Rectal smooth muscle tissue (tissue), 1 donor: ENCODE measurements around the gene CHURC1.

Source experiments
- H3K27ac ChIP-seq: one replicate; pipeline ENCODE4 v1.7.0; 2013; ENCODE audit warnings: low read depth, low read length, inconsistent platforms
- H3K27me3 ChIP-seq: one replicate; pipeline ENCODE4 v1.7.0; 2013; ENCODE audit warnings: low read length; ENCODE audit not compliant: control insufficient read depth, insufficient read depth
- H3K36me3 ChIP-seq: one replicate; pipeline ENCODE4 v1.7.0; 2013; ENCODE audit warnings: low read length; ENCODE audit not compliant: control insufficient read depth, insufficient read depth
- H3K4me1 ChIP-seq: one replicate; pipeline ENCODE4 v1.7.0; 2013; ENCODE audit warnings: low read length; ENCODE audit not compliant: control insufficient read depth, insufficient read depth
- H3K4me3 ChIP-seq: one replicate; pipeline ENCODE4 v1.7.0; 2013; ENCODE audit warnings: low read length
- H3K9ac ChIP-seq: one replicate; pipeline ENCODE4 v1.7.0; 2013; ENCODE audit warnings: low read length

Gene CHURC1

GRCh38 chr14:64945431-64946178 lies 31.4 kb downstream of the CHURC1 start:
- Histone ChIP-seq H3K27ac (no peak overlapping the region), H3K36me3 (no peaks in the 10 kb centered on the region), H3K4me1 (no peaks in the 10 kb centered on the region), H3K27me3 (no peaks in the 10 kb centered on the region), H3K9ac (no peak overlapping the region), H3K4me3 (no peak overlapping the region)

- H3K27ac ChIP-seq = no peak overlapping the region
- no peak overlapping the region for H3K9ac ChIP-seq
- H3K36me3 ChIP-seq = no peaks in the 10 kb centered on the region
- H3K4me3 ChIP-seq = no peak overlapping the region
- no peaks in the 10 kb centered on the region for H3K27me3 ChIP-seq
- H3K4me1 ChIP-seq = no peaks in the 10 kb centered on the region
Observed at GRCh38 chr14:64946310-64947045, 32.2 kb downstream of the CHURC1 start.

- no peak overlapping the region for H3K27ac ChIP-seq
- H3K9ac ChIP-seq = no peak overlapping the region
- H3K27me3 ChIP-seq = no peaks in the 10 kb centered on the region
- H3K36me3 ChIP-seq = no peaks in the 10 kb centered on the region
- H3K4me1 ChIP-seq = no peaks in the 10 kb centered on the region
- no peak overlapping the region for H3K4me3 ChIP-seq
Observed at GRCh38 chr14:64947710-64948611, 33.7 kb downstream of the CHURC1 start.

GRCh38 chr14:64948612-64949210 lies 34.5 kb downstream of the CHURC1 start:
- Histone ChIP-seq H3K4me3 (no peak overlapping the region), H3K36me3 (no peaks in the 10 kb centered on the region), H3K27ac (no peak overlapping the region)

GRCh38 chr14:64950889-64951288 lies 36.6 kb downstream of the CHURC1 start:
- Histone ChIP-seq H3K36me3 (no peaks in the 10 kb centered on the region), H3K27me3 (no peaks in the 10 kb centered on the region), H3K4me1 (no peaks in the 10 kb centered on the region), H3K9ac (no peak overlapping the region), H3K27ac (no peak overlapping the region), H3K4me3 (no peak overlapping the region)

More at GRCh38 chr14:64948612-64949210, 34.5 kb downstream of the CHURC1 start:
- H3K9ac ChIP-seq = no peak overlapping the region
- no peaks in the 10 kb centered on the region for H3K27me3 ChIP-seq
- H3K4me1 ChIP-seq = no peaks in the 10 kb centered on the region

GRCh38 chr14:64951291-64951690 lies 37.0 kb downstream of the CHURC1 start:
- H3K27ac ChIP-seq = no peak overlapping the region
- no peaks in the 10 kb centered on the region for H3K27me3 ChIP-seq
- H3K9ac ChIP-seq = no peak overlapping the region
- H3K36me3 ChIP-seq = no peaks in the 10 kb centered on the region
- no peaks in the 10 kb centered on the region for H3K4me1 ChIP-seq
- no peak overlapping the region for H3K4me3 ChIP-seq

- no peak overlapping the region for H3K4me3 ChIP-seq
- H3K27me3 ChIP-seq = no peaks in the 10 kb centered on the region
- no peaks in the 10 kb centered on the region for H3K4me1 ChIP-seq
- H3K27ac ChIP-seq = no peak overlapping the region
- no peaks in the 10 kb centered on the region for H3K36me3 ChIP-seq
- no peak overlapping the region for H3K9ac ChIP-seq
Observed at GRCh38 chr14:64951724-64952123, 37.5 kb downstream of the CHURC1 start.

- Histone ChIP-seq H3K4me1 (no peaks in the 10 kb centered on the region), H3K36me3 (no peaks in the 10 kb centered on the region), H3K27ac (no peak overlapping the region), H3K27me3 (no peaks in the 10 kb centered on the region), H3K4me3 (no peak overlapping the region), H3K9ac (no peak overlapping the region)
Observed at GRCh38 chr14:64952598-64953309, 38.5 kb downstream of the CHURC1 start.

- no peaks in the 10 kb centered on the region for H3K36me3 ChIP-seq
- H3K27ac ChIP-seq = no peak overlapping the region
- no peak overlapping the region for H3K9ac ChIP-seq
- no peak overlapping the region for H3K4me3 ChIP-seq
- H3K27me3 ChIP-seq = no peaks in the 10 kb centered on the region
- no peaks in the 10 kb centered on the region for H3K4me1 ChIP-seq
Observed at GRCh38 chr14:64953310-64953654, 39.0 kb downstream of the CHURC1 start.

GRCh38 chr14:64953661-64954060 lies 39.4 kb downstream of the CHURC1 start:
- Histone ChIP-seq H3K36me3 (no peaks in the 10 kb centered on the region), H3K9ac (no peak overlapping the region), H3K27me3 (no peaks in the 10 kb centered on the region), H3K4me1 (no peaks in the 10 kb centered on the region), H3K27ac (no peak overlapping the region), H3K4me3 (no peak overlapping the region)

GRCh38 chr14:64954491-64955240 lies 40.4 kb downstream of the CHURC1 start:
- H3K27me3 ChIP-seq = no peaks in the 10 kb centered on the region
- no peaks in the 10 kb centered on the region for H3K4me1 ChIP-seq
- H3K36me3 ChIP-seq = no peaks in the 10 kb centered on the region
- H3K4me3 ChIP-seq = no peak overlapping the region
- H3K27ac ChIP-seq = no peak overlapping the region
- H3K9ac ChIP-seq = no peak overlapping the region
